Liver (tissue), 9 donors: ENCODE measurements around the gene CD96. TPM values are rescaled to one million over a fixed set of nuclear protein-coding genes. Genes with fewer than 3 reads are reported as not detected.

Experiments used
- DNase-seq: peaks from one replicate; pipeline ENCODE4 v3.0.0-alpha.2; 2017; ENCODE audit warnings: low spot score
- H3K27ac ChIP-seq, 2 donors: one replicate each; pipeline ENCODE4 v1.7.0; 2013; ENCODE audit warnings: inconsistent platforms in 2 of 2, low read length in 2 of 2, control low read depth in 1 of 2, low read depth in 1 of 2, mild to moderate bottlenecking in 1 of 2
- H3K27me3 ChIP-seq, 4 donors: one replicate each; pipeline versions ENCODE4 v1.6.1 to v1.7.0; 2013; ENCODE audit warnings: low read length in 3 of 4, inconsistent platforms in 1 of 4, mild to moderate bottlenecking in 1 of 4, moderate library complexity in 1 of 4; ENCODE audit not compliant: control insufficient read depth in 4 of 4, insufficient read depth in 4 of 4
- H3K36me3 ChIP-seq, 4 donors: one replicate each; pipeline versions ENCODE4 v1.6.1 to v1.7.0; 2013; ENCODE audit warnings: low read length in 3 of 4, mild to moderate bottlenecking in 3 of 4, low read depth in 1 of 4, moderate library complexity in 1 of 4; ENCODE audit not compliant: control insufficient read depth in 4 of 4, insufficient read depth in 3 of 4
- H3K4me1 ChIP-seq, 4 donors: one replicate each; pipeline versions ENCODE4 v1.6.1 to v1.7.0; 2013; ENCODE audit warnings: low read length in 3 of 4, mild to moderate bottlenecking in 3 of 4, moderate library complexity in 1 of 4; ENCODE audit not compliant: control insufficient read depth in 4 of 4, insufficient read depth in 4 of 4
- H3K4me3 ChIP-seq, 3 donors: one replicate each; pipeline versions ENCODE4 v1.6.1 to v1.7.0; 2013; ENCODE audit warnings: low read length in 3 of 3, control low read depth in 1 of 3, low read depth in 1 of 3, mild to moderate bottlenecking in 1 of 3
- H3K9ac ChIP-seq, 2 donors: one replicate each; pipeline ENCODE4 v1.7.0; 2013; ENCODE audit warnings: low read length in 2 of 2, mild to moderate bottlenecking in 2 of 2, moderate library complexity in 2 of 2, control low read depth in 1 of 2, low read depth in 1 of 2
- H3K9me3 ChIP-seq, 4 donors: one replicate each; pipeline versions ENCODE4 v1.6.1 to v1.7.0; 2013; ENCODE audit warnings: low read length in 3 of 4; ENCODE audit not compliant: control insufficient read depth in 4 of 4
- ATF3 ChIP-seq: IDR thresholded peaks from 2 replicates; pipeline ENCODE4 v1.6.1; 2016; ENCODE audit warnings: antibody characterized with exemption
- EGR1 ChIP-seq, 2 donors: IDR thresholded peaks; 2 replicates each; pipeline ENCODE4 v1.6.1; 2016 to 2018; ENCODE audit warnings: antibody characterized with exemption in 2 of 2, low read depth in 2 of 2
- FOXA1 ChIP-seq: IDR thresholded peaks from 2 replicates; pipeline ENCODE4 v1.6.1; 2016; ENCODE audit warnings: antibody characterized with exemption
- FOXA2 ChIP-seq: IDR thresholded peaks from 2 replicates; pipeline ENCODE4 v1.6.1; 2016; ENCODE audit warnings: antibody characterized with exemption
- GABPA ChIP-seq, 2 donors: IDR thresholded peaks in 1 of 2; conservative IDR thresholded peaks in 1 of 2; 2 replicates each; pipeline ENCODE4 v1.6.1; 2016; ENCODE audit warnings: antibody characterized with exemption in 2 of 2, mild to moderate bottlenecking in 1 of 2, moderate library complexity in 1 of 2
- HNF4A ChIP-seq, 2 donors: conservative IDR thresholded peaks; 2 replicates each; pipeline ENCODE4 v1.6.1; 2016; ENCODE audit warnings: antibody characterized with exemption in 2 of 2, mild to moderate bottlenecking in 2 of 2
- HNF4G ChIP-seq: IDR thresholded peaks from 2 replicates; pipeline ENCODE4 v1.6.1; 2016; ENCODE audit warnings: antibody characterized with exemption
- JUND ChIP-seq, 2 donors: IDR thresholded peaks; 2 replicates each; pipeline ENCODE4 v1.6.1; 2016; ENCODE audit warnings: antibody characterized with exemption in 2 of 2
- NR2F2 ChIP-seq: IDR thresholded peaks from 2 replicates; pipeline ENCODE4 v1.6.1; 2016; ENCODE audit warnings: antibody characterized with exemption
- RAD21 ChIP-seq, 2 donors: IDR thresholded peaks; 2 replicates each; pipeline ENCODE4 v1.6.1; 2016; ENCODE audit warnings: antibody characterized with exemption in 2 of 2, mild to moderate bottlenecking in 2 of 2
- RXRA ChIP-seq, 2 donors: IDR thresholded peaks; 2 replicates each; pipeline ENCODE4 v1.6.1; 2017 to 2018; ENCODE audit warnings: antibody characterized with exemption in 2 of 2, mild to moderate bottlenecking in 1 of 2
- SP1 ChIP-seq: IDR thresholded peaks from 2 replicates; pipeline ENCODE4 v1.6.1; 2018; ENCODE audit warnings: antibody characterized with exemption, mild to moderate bottlenecking
- TAF1 ChIP-seq: conservative IDR thresholded peaks from 2 replicates; pipeline ENCODE4 v1.6.1; 2016; ENCODE audit warnings: antibody characterized with exemption, mild to moderate bottlenecking
- YY1 ChIP-seq: IDR thresholded peaks from 2 replicates; pipeline ENCODE4 v1.6.1; 2016; ENCODE audit warnings: antibody characterized with exemption, mild to moderate bottlenecking
- ZBTB33 ChIP-seq: IDR thresholded peaks from 2 replicates; pipeline ENCODE4 v1.6.1; 2016; ENCODE audit warnings: antibody characterized with exemption
- WGBS: extraction: QIAGEN DNeasy Blood & Tissue Kit; methylation state at CpG from one replicate; pipeline ENCODE4 v1.1.7; 2013; 5-methylcytosine and 5-hydroxymethylcytosine counted together
- polyA plus RNA-seq, 2 donors: library from polyadenylated mRNA; stranded (reverse) in 1 of 2; unstranded in 1 of 2; fragments of 200-250 nt in 1 of 2; fragments of >200 nt in 1 of 2; fragmentation: Nextera tagmentation in 1 of 2; extraction: Ambion mirVana in 1 of 2; gene quantifications; one replicate each; pipeline versions ENCODE4 v1.2.1 to v1.2.3, GENCODE V29; 2013 to 2015
- total RNA-seq, 2 donors: library from RNA; depleted of rRNA; stranded (reverse); fragments of >200 nt; gene quantifications; one replicate each; pipeline ENCODE4 v1.2.3, GENCODE V29; 2014
- TF ChIP-seq, protein P1 (sequence below): fragments of 150-350 bp; IDR thresholded peaks from 2 replicates; pipeline ENCODE4 v1.5.1; 2017; ENCODE audit warnings: improper control_type of control experiment, low read depth, low read length; ENCODE audit not compliant: missing input control
- TF ChIP-seq, protein P2 (sequence below): IDR thresholded peaks from 2 replicates; pipeline ENCODE4 v1.6.1; 2016; ENCODE audit warnings: antibody characterized with exemption, mild to moderate bottlenecking
- TF ChIP-seq, protein P3 (sequence below): IDR thresholded peaks from 2 replicates; pipeline ENCODE4 v1.6.1; 2016; ENCODE audit warnings: antibody characterized with exemption
- donor health status: healthy.
- donor health status: healthy.
- donor health status: healthy.
- donor health status: healthy.
- donor health status: healthy.

Gene CD96
- total and polyA plus RNA-seq, 4 donors, result 0.46 to 2.7 (median 0.92) TPM

DNA sequence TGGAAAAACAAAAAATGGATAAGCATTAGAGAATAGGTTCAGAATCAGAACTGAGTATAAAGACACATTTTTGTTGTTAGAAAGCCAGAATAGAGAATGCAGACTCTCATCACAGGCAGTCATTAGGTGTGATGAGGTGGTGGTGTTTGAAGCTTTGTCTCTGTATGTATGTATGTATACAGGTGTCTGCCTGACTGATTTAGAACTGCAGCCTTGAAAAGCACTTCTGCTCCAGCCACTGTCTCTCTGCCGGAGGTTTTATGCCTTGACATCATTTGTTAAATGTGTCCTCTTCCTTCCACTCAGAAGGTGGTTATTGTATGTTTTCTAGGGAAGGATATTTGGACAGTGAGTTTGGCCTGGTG, 133.8 kb downstream of the CD96 start:
- no peak overlapping the region for H3K4me3 ChIP-seq
- TF ChIP-seq HNF4A (conservative IDR thresholded peaks at IDR 0.05) (no peak), SP1 (no peak), TAF1 (no peak), ATF3 (no peak), FOXA1 (no peak), JUND (IDR thresholded peaks at IDR 0.05) (no peak), FOXA2 (no peak), ZBTB33 (no peak), HNF4G (no peak), NR2F2 (no peak), YY1 (no peak), RAD21 (IDR thresholded peaks at IDR 0.05) (no peak), RXRA (IDR thresholded peaks at IDR 0.05) (no peak), GABPA (IDR thresholded peaks at IDR 0.05 in 1 of 2, conservative IDR thresholded peaks at IDR 0.05 in 1 of 2) (no peak), EGR1 (IDR thresholded peaks at IDR 0.05; ENCODE audit: low read depth in 2 of 2) (no peak)
- TF ChIP-seq, protein P1, sequence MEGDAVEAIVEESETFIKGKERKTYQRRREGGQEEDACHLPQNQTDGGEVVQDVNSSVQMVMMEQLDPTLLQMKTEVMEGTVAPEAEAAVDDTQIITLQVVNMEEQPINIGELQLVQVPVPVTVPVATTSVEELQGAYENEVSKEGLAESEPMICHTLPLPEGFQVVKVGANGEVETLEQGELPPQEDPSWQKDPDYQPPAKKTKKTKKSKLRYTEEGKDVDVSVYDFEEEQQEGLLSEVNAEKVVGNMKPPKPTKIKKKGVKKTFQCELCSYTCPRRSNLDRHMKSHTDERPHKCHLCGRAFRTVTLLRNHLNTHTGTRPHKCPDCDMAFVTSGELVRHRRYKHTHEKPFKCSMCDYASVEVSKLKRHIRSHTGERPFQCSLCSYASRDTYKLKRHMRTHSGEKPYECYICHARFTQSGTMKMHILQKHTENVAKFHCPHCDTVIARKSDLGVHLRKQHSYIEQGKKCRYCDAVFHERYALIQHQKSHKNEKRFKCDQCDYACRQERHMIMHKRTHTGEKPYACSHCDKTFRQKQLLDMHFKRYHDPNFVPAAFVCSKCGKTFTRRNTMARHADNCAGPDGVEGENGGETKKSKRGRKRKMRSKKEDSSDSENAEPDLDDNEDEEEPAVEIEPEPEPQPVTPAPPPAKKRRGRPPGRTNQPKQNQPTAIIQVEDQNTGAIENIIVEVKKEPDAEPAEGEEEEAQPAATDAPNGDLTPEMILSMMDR, result no peak
- TF ChIP-seq, protein P2, sequence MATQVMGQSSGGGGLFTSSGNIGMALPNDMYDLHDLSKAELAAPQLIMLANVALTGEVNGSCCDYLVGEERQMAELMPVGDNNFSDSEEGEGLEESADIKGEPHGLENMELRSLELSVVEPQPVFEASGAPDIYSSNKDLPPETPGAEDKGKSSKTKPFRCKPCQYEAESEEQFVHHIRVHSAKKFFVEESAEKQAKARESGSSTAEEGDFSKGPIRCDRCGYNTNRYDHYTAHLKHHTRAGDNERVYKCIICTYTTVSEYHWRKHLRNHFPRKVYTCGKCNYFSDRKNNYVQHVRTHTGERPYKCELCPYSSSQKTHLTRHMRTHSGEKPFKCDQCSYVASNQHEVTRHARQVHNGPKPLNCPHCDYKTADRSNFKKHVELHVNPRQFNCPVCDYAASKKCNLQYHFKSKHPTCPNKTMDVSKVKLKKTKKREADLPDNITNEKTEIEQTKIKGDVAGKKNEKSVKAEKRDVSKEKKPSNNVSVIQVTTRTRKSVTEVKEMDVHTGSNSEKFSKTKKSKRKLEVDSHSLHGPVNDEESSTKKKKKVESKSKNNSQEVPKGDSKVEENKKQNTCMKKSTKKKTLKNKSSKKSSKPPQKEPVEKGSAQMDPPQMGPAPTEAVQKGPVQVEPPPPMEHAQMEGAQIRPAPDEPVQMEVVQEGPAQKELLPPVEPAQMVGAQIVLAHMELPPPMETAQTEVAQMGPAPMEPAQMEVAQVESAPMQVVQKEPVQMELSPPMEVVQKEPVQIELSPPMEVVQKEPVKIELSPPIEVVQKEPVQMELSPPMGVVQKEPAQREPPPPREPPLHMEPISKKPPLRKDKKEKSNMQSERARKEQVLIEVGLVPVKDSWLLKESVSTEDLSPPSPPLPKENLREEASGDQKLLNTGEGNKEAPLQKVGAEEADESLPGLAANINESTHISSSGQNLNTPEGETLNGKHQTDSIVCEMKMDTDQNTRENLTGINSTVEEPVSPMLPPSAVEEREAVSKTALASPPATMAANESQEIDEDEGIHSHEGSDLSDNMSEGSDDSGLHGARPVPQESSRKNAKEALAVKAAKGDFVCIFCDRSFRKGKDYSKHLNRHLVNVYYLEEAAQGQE, result no peak
- TF ChIP-seq, protein P3, sequence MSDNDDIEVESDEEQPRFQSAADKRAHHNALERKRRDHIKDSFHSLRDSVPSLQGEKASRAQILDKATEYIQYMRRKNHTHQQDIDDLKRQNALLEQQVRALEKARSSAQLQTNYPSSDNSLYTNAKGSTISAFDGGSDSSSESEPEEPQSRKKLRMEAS, result no peak
- H3K9ac ChIP-seq, result peak overlapping the region; percentile 13 to 33
- H3K4me1 ChIP-seq, result peaks cover 10 to 33% (median 29%) of the 10 kb centered on the region in 4 donors
- WGBS, result 32% methylated on average over 1 of the region's 1 CpG
- no peaks in the 10 kb centered on the region for H3K9me3 ChIP-seq
- no peaks in the 10 kb centered on the region for H3K36me3 ChIP-seq
- no peaks in the 10 kb centered on the region for H3K27me3 ChIP-seq
- no peak for DNase-seq
- peak overlapping the region; percentile 47 to 78 for H3K27ac ChIP-seq
